ENCODE data around the gene CDX2.

DNA sequence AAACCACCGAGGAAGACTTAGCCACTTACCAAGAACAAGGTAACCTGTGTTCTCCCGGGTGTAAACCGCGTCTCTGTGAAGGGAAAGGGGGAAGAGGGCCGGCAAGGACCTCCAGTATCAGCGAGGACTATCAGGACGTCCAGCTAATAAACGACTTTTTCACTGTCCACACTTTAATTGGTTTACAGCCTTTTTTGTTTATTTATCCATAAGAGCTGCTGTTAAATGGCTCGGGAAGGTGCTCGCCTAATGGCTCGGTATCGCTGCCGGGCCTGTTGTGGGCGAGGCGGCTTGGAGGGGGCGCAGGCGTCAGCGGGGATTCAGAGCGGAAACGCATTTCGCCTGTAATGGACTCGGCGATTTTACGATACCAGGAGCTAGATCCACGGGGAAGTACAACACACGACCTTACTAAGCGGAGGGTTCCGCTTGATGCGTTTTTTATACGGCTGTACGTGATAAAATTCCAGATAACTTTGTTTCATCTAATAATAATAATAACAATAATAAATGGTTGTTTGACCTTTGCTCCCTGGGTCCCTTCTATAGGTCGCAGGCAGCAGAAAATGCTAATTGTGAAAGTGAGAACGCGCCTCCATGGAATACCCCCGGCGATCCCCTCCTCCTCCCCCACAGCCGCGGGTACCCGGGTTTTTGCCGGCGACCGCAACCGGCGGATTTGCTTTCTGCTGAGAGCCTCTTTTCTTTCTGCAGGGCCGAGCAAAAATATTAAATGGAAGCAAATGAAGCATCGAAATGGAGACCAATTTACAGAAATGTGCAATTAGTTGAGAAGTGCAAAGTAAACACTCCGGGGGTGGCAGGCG lies 51.8 kb downstream of the CDX2 start:
- TF ChIP-seq, protein P1, sequence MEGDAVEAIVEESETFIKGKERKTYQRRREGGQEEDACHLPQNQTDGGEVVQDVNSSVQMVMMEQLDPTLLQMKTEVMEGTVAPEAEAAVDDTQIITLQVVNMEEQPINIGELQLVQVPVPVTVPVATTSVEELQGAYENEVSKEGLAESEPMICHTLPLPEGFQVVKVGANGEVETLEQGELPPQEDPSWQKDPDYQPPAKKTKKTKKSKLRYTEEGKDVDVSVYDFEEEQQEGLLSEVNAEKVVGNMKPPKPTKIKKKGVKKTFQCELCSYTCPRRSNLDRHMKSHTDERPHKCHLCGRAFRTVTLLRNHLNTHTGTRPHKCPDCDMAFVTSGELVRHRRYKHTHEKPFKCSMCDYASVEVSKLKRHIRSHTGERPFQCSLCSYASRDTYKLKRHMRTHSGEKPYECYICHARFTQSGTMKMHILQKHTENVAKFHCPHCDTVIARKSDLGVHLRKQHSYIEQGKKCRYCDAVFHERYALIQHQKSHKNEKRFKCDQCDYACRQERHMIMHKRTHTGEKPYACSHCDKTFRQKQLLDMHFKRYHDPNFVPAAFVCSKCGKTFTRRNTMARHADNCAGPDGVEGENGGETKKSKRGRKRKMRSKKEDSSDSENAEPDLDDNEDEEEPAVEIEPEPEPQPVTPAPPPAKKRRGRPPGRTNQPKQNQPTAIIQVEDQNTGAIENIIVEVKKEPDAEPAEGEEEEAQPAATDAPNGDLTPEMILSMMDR (IDR thresholded peaks at IDR 0.05; ENCODE audit: insufficient read depth, low read length), result no peak
- TF ChIP-seq SPI1 (IDR thresholded peaks at IDR 0.05; ENCODE audit: borderline replicate concordance, low read depth), result no peak
- TF ChIP-seq POLR2AphosphoS5 (IDR thresholded peaks at IDR 0.05; ENCODE audit: low read depth), result no peak
- TF ChIP-seq GABPA (IDR thresholded peaks at IDR 0.05; ENCODE audit: low read depth), result no peak
